NAMALWA (cell line): ENCODE results near the gene FBXO31.

Experiments used
- DNase-seq: peaks from one replicate; pipeline ENCODE4 v3.0.0-alpha.2; 2015; ENCODE audit warnings: low spot score

The FBXO31 gene, protein sequence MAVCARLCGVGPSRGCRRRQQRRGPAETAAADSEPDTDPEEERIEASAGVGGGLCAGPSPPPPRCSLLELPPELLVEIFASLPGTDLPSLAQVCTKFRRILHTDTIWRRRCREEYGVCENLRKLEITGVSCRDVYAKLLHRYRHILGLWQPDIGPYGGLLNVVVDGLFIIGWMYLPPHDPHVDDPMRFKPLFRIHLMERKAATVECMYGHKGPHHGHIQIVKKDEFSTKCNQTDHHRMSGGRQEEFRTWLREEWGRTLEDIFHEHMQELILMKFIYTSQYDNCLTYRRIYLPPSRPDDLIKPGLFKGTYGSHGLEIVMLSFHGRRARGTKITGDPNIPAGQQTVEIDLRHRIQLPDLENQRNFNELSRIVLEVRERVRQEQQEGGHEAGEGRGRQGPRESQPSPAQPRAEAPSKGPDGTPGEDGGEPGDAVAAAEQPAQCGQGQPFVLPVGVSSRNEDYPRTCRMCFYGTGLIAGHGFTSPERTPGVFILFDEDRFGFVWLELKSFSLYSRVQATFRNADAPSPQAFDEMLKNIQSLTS

GRCh38 chr16:87383505-87384161, at the start of gene FBXO31:
Gene FBXO31, minus strand, starts transcription at chr16:87383776. Its CDS starts 32 bp downstream, at chr16:87383744.
- peak; percentile 96 for DNase-seq

DNA sequence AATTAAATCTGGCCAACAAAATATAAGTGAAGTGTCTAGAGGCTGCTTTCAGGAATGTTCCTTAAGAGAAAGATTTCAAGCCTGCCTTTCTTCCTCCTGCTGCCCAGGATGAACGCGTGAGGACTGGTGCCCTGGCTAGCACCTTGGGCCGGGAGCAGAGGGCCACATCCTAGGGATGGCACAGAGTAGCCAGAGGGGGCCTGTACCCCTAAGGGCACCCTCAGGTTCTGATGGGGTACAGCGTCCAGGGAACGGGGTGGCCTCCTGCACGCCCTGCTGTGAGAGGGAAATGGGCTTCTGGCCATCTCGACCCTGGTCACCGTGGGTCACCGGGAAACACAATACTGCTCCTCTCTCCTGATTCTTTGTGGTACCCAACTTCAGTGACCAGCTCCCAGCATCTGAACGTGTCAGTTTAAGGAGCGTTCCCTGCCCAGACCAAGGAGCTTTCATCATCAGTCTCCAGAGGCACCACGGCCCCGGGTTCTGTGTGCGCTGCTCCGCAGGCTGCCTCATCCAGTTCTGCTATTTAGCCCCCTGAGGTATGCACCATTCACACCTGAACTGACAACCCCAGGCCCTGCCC, 48.8 kb upstream of the FBXO31 start:
- DNase-seq, result no peak

DNA sequence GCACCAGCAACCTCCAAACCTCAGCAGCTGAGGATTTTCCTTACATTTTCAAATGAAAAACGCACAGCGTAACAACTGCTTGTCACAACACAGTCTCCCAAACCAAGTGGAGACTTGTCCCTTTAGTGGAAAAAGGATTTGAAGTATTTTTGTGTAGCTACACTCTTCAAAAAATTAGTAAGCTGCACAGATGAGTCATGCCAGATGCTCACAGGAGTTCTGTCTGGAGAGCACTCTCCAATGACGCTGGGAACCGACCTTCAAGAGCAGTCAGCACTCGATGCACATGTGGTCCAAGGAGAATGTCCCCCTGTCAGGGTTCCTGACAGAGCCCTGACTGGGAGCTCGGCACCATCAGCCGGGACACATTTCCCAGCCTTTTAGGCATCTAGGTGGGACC, 48.4 kb upstream of the FBXO31 start:
- DNase-seq, result no peak

- DNase-seq, result no peak
These were observed 43.0 kb upstream of the FBXO31 start for GRCh38 chr16:87426423-87427215.

DNA sequence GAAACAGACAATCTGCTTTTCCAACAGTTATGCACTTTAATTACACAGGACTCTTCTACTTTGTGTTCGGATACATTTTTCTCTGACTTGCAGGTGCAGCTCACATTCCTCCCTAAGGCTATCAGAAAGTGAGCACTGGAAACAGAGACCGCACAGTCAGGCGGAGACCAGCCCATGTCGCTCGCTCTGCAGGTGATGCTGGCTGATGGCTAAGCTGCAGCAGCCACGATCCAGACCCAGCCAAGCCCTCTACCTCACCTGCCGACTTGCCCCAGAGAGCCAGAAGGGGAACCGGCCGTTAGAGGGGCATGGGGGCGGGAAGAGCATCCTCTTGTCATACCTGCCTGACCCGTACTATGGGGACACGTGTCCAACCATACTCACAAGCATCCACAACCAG, 42.4 kb upstream of the FBXO31 start:
- DNase-seq, result no peak

- DNase-seq, result no peak
These were observed 40.7 kb upstream of the FBXO31 start for GRCh38 chr16:87424266-87424665.

GRCh38 chr16:87423429-87423828, 39.9 kb upstream of the FBXO31 start:
- no peak for DNase-seq

- DNase-seq, result no peak
These were observed 38.5 kb upstream of the FBXO31 start for GRCh38 chr16:87422106-87422505.

GRCh38 chr16:87421003-87421912, 37.7 kb upstream of the FBXO31 start:
- DNase-seq, result no peak

- peak; percentile 32 for DNase-seq
These were observed 36.7 kb upstream of the FBXO31 start for GRCh38 chr16:87420026-87421002.

DNA sequence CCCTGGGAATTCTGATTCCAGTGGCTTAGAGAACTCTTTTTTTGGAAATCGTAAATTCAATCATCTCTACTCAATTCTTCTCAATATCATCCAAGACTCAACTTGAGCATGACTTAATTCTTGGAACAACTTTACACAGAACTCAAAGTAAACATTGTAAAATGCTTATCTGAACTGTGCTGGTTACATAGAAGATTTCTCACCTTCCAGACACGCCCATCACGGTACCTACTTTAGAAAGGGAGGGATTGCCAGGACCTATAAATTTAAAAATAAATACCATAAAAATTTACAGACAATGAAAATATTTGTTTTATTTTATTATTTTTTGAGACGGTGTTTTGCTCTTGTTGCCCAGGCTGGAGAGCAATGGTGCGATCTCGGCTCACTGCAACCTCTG, 35.1 kb upstream of the FBXO31 start:
- no peak for DNase-seq

DNA sequence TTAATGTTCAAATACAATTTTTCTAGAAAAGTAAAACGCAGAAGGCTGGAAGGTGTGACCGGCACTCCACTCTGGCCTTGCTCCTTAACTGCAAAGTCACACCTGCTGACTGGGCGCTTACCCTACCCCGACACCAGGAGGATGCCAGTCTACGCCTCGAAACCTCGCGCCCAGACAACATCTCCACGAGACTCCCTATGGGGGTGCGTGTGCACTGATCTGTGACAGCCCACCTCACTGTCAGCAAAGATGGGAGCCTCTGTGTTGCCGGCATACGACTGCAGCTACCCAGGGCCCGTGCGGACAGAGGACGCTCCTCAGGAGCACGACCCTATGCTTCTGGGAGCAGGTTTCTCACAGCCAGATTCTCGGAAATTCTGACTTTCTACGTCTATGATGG, 34.6 kb upstream of the FBXO31 start:
- DNase-seq, result no peak

DNA sequence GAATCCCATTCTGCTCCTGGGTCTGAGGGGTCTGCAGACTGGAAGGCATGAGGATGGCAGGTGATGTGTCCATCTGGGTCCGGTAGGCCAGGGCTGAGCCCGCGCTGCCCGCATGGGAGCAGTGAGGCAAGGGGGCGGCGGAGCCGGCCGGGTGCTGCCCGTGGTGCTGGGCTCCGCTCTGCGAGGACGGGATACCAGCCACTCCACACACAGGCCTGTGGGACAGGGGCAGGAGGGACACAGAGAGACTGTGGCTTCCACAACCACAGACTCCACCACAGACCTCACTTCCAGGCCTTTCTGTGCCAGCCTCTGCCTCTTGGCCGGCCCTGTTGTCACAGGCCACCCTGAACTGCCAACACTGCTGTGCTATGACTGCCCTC, 33.9 kb upstream of the FBXO31 start:
- no peak for DNase-seq

GRCh38 chr16:87416826-87417527, 33.4 kb upstream of the FBXO31 start:
- peak; percentile 53 for DNase-seq

GRCh38 chr16:87415441-87415840, 31.9 kb upstream of the FBXO31 start:
- no peak for DNase-seq

DNA sequence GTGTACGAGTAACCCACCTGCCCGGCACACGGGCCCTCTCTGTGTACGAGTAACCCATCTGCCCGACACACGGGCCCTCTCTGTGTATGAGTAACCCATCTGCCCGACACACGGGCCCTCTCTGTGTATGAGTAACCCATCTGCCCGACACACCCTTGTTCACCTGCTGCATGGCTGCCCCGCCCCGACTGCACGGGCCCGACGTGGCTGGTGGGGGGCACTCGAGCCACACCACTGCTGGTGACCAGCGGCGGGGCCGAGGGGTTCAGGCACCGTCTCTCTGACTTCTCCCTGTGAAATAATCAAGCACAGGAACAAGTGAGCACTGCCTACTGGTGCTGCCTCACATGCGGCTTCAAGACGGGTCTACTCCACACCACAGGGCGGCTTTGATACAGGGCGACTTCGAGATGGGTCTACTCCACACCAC, 30.7 kb upstream of the FBXO31 start:
- DNase-seq, result no peak

DNA sequence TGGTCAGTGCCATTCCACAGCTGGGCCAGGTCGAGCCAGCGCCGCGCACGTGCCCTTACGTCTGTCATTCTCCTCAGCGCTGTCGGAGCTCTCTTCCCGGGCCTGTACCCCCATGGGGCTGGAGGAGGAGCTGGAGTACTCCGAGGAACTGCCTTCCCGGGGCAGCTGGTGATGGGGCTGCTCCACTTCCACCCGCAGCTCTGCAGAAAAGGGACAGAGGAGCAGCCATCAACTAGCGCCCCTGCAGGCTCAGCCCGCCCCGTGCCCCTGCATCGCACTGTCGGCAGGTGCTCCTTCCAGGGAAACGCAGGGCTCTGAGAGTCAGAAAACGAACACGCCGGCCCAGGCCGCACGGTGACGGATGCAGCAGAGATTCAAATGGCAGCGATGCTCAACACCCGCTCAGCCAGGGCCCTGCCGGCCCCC, 29.4 kb upstream of the FBXO31 start:
- DNase-seq, result no peak

- DNase-seq, result no peak
These were observed 28.9 kb upstream of the FBXO31 start for GRCh38 chr16:87412371-87412995.
